ENCODE results near the gene HCRT. TPM values are rescaled to one million over a fixed set of nuclear protein-coding genes. Genes with fewer than 3 reads are reported as not detected.

The HCRT gene
- total RNA-seq, 1 donor from 2014 or later, result not detected

DNA sequence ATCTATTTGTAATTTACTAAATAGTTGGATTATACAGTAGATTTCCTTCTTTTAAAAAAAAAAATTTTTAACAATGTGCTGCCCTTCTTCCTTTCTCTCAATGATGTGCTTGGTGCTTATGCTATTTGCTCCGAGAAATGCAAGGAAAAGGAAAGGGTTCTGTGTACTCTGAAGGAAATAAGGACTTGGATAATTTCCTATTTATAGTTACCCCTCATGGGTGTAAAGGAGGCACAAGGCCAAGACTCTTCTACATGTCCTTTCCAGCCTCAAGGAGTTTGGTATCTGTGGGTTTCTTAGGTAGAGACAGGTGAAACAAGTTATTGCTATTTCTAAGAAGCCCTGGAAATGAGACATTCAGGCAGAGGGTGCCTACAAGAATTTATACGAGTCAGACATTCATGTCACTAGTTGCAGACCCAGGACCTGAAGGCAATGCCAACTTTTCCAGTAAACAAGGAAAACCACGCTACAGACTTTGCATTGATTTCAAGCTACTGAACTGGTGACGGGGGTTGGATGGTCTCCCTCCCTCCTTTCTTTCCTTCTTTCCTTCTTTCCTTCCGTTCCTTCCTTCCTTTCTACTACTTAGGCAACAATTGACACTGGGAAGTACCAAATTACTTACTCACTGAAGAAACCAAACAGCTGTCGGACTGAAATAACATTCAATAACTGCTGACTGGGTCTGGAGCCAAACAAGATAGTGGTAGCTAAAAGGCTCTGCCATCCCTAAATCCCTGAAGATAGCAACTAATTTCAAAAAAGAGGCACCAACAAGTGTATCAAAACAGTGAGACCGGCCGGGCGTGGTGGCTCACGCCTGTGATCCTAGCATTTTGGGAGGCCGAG, 42.8 kb upstream of the HCRT start:
- TF ChIP-seq, protein P1, sequence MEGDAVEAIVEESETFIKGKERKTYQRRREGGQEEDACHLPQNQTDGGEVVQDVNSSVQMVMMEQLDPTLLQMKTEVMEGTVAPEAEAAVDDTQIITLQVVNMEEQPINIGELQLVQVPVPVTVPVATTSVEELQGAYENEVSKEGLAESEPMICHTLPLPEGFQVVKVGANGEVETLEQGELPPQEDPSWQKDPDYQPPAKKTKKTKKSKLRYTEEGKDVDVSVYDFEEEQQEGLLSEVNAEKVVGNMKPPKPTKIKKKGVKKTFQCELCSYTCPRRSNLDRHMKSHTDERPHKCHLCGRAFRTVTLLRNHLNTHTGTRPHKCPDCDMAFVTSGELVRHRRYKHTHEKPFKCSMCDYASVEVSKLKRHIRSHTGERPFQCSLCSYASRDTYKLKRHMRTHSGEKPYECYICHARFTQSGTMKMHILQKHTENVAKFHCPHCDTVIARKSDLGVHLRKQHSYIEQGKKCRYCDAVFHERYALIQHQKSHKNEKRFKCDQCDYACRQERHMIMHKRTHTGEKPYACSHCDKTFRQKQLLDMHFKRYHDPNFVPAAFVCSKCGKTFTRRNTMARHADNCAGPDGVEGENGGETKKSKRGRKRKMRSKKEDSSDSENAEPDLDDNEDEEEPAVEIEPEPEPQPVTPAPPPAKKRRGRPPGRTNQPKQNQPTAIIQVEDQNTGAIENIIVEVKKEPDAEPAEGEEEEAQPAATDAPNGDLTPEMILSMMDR (IDR thresholded peaks at IDR 0.05; ENCODE audit: insufficient read depth, low read depth, low read length), result no peak
- TF ChIP-seq EZH2 (IDR thresholded peaks at IDR 0.05; ENCODE audit: insufficient read depth, low read length), result no peak
- H3K27me3 Mint-ChIP-seq (ENCODE audit: low read depth, unreplicated experiment), result no peaks in the 10 kb centered on the region
- Histone ChIP-seq H3K4me3 (ENCODE audit: insufficient read depth, low read depth, low read length) (no peak overlapping the region), H2AFZ (ENCODE audit: low read depth, low read length) (no peak overlapping the region), H3K9ac (ENCODE audit: low read length) (no peak overlapping the region), H3K4me1 (ENCODE audit: insufficient read depth, low read length) (no peaks in the 10 kb centered on the region), H3K27ac (ENCODE audit: low read depth, low read length) (no peak overlapping the region), H4K20me1 (ENCODE audit: insufficient read depth, low read length) (peaks cover 27% of the 10 kb centered on the region), H3K4me2 (ENCODE audit: low read length) (no peak overlapping the region), H3K27me3 (ENCODE audit: insufficient read depth, low read length) (no peaks in the 10 kb centered on the region), H3K79me2 (ENCODE audit: insufficient read depth, low read length) (peaks cover 14% of the 10 kb centered on the region), H3K9me3 (ENCODE audit: insufficient read depth, low read depth, low read length) (no peaks in the 10 kb centered on the region), H3K36me3 (ENCODE audit: insufficient read depth, low read length) (peaks cover 9% of the 10 kb centered on the region)
- no peak overlapping the region for H3K4me3 Mint-ChIP-seq (ENCODE audit: unreplicated experiment)
- no peaks in the 10 kb centered on the region for H3K9me3 Mint-ChIP-seq (ENCODE audit: unreplicated experiment)
- no peak for FAIRE-seq
- no peak for DNase-seq (ENCODE audit: low read depth)
- peaks cover 5% of the 10 kb centered on the region for H3K36me3 Mint-ChIP-seq (ENCODE audit: low read depth, unreplicated experiment)
- no peak overlapping the region for H3K27ac Mint-ChIP-seq (ENCODE audit: unreplicated experiment)
- peaks cover 6% of the 10 kb centered on the region for H3K4me1 Mint-ChIP-seq (ENCODE audit: low read depth, unreplicated experiment)

DNA sequence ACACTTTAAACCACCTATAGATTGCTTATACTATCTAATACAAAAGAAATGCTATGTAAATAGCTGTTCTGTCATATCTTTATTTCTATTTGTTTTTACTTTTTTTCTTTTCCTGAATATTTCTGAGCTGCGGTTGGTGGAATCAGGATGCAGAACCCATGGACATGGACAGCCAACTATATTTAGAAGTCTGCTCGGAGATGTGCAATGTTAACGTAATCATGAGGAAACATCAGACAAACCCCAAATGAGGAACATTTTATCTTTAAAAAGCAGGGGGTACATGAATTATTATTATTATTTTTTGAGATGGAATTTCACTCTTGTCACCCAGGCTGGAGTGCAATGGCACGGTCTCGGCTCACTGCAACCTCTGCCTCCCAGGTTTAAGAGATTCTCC, 40.4 kb upstream of the HCRT start:
- Histone ChIP-seq H3K27ac (ENCODE audit: low read depth, low read length) (no peak overlapping the region), H2AFZ (ENCODE audit: low read depth, low read length) (no peak overlapping the region), H3K9ac (ENCODE audit: low read length) (no peak overlapping the region), H3K27me3 (ENCODE audit: insufficient read depth, low read length) (no peaks in the 10 kb centered on the region), H3K79me2 (ENCODE audit: insufficient read depth, low read length) (peaks cover 5% of the 10 kb centered on the region), H3K4me3 (ENCODE audit: insufficient read depth, low read depth, low read length) (no peak overlapping the region), H3K4me1 (ENCODE audit: insufficient read depth, low read length) (no peaks in the 10 kb centered on the region), H3K4me2 (ENCODE audit: low read length) (no peak overlapping the region), H3K36me3 (ENCODE audit: insufficient read depth, low read length) (peaks cover 18% of the 10 kb centered on the region), H4K20me1 (ENCODE audit: insufficient read depth, low read length) (peaks cover 27% of the 10 kb centered on the region), H3K9me3 (ENCODE audit: insufficient read depth, low read depth, low read length) (no peaks in the 10 kb centered on the region)
- no peak for DNase-seq (ENCODE audit: low read depth)
- H3K9me3 Mint-ChIP-seq (ENCODE audit: unreplicated experiment), result no peaks in the 10 kb centered on the region
- peaks cover 6% of the 10 kb centered on the region for H3K4me1 Mint-ChIP-seq (ENCODE audit: low read depth, unreplicated experiment)
- no peak overlapping the region for H3K4me3 Mint-ChIP-seq (ENCODE audit: unreplicated experiment)
- no peak overlapping the region for H3K27ac Mint-ChIP-seq (ENCODE audit: unreplicated experiment)
- peaks cover 5% of the 10 kb centered on the region for H3K36me3 Mint-ChIP-seq (ENCODE audit: low read depth, unreplicated experiment)
- no peak for FAIRE-seq
- no peaks in the 10 kb centered on the region for H3K27me3 Mint-ChIP-seq (ENCODE audit: low read depth, unreplicated experiment)
- TF ChIP-seq, protein P1 (IDR thresholded peaks at IDR 0.05; ENCODE audit: insufficient read depth, low read depth, low read length), result no peak

- no peaks in the 10 kb centered on the region for H3K9me3 Mint-ChIP-seq (ENCODE audit: unreplicated experiment)
Measured at GRCh38 chr17:42224651-42225050, 39.4 kb upstream of the HCRT start.

More at GRCh38 chr17:42224651-42225050, 39.4 kb upstream of the HCRT start:
- no peak overlapping the region for H3K9ac ChIP-seq (ENCODE audit: low read length)
- H3K9me3 ChIP-seq (ENCODE audit: insufficient read depth, low read depth, low read length), result no peaks in the 10 kb centered on the region
- H3K4me2 ChIP-seq (ENCODE audit: low read length), result no peak overlapping the region
- DNase-seq (ENCODE audit: low read depth) (no peak), FAIRE-seq (no peak)
- Mint-ChIP-seq H3K4me3 (ENCODE audit: unreplicated experiment) (no peak overlapping the region), H3K27me3 (ENCODE audit: low read depth, unreplicated experiment) (no peaks in the 10 kb centered on the region), H3K36me3 (ENCODE audit: low read depth, unreplicated experiment) (peaks cover 5% of the 10 kb centered on the region), H3K4me1 (ENCODE audit: low read depth, unreplicated experiment) (peaks cover 6% of the 10 kb centered on the region), H3K27ac (ENCODE audit: unreplicated experiment) (no peak overlapping the region)
- H3K79me2 ChIP-seq (ENCODE audit: insufficient read depth, low read length), result peaks cover 5% of the 10 kb centered on the region
- no peak overlapping the region for H3K27ac ChIP-seq (ENCODE audit: low read depth, low read length)
- TF ChIP-seq EZH2 (IDR thresholded peaks at IDR 0.05; ENCODE audit: insufficient read depth, low read length), result no peak
- TF ChIP-seq, protein P1 (IDR thresholded peaks at IDR 0.05; ENCODE audit: insufficient read depth, low read depth, low read length), result no peak
- no peak overlapping the region for H2AFZ ChIP-seq (ENCODE audit: low read depth, low read length)
- peaks cover 27% of the 10 kb centered on the region for H4K20me1 ChIP-seq (ENCODE audit: insufficient read depth, low read length)
- H3K4me1 ChIP-seq (ENCODE audit: insufficient read depth, low read length), result no peaks in the 10 kb centered on the region
- peaks cover 18% of the 10 kb centered on the region for H3K36me3 ChIP-seq (ENCODE audit: insufficient read depth, low read length)
- H3K4me3 ChIP-seq (ENCODE audit: insufficient read depth, low read depth, low read length), result no peak overlapping the region
- no peaks in the 10 kb centered on the region for H3K27me3 ChIP-seq (ENCODE audit: insufficient read depth, low read length)
